Smooth muscle cell (in vitro differentiated cells): ENCODE results near the gene EXOSC3. TPM values are rescaled to one million over a fixed set of nuclear protein-coding genes. Genes with fewer than 3 reads are reported as not detected.
A peak's percentile ranks its signal among the peaks of the same experiment; 100 is the strongest.

ENCODE experiments used
- DNase-seq: peaks from one replicate; lab custom pipeline; 2025; ENCODE audit not compliant: unreplicated experiment; lab: John Stamatoyannopoulos, UW
- H2AFZ ChIP-seq: fragments of 200-600 bp; sonication (generic); 2 replicates; pipeline ENCODE4 v1.6.0; 2016; ENCODE audit warnings: antibody characterized with exemption, low read depth, mild to moderate bottlenecking
- H3F3A ChIP-seq: fragments of 200-600 bp; sonication (generic); 2 replicates; pipeline ENCODE4 v1.6.0; 2017; ENCODE audit warnings: antibody characterized with exemption, low read depth
- H3K27ac ChIP-seq: fragments of 200-600 bp; sonication (generic); 2 replicates; pipeline ENCODE4 v1.5.1; 2016; ENCODE audit warnings: low read depth, mild to moderate bottlenecking
- H3K27me3 ChIP-seq: fragments of 200-600 bp; sonication (generic); 2 replicates; pipeline ENCODE4 v1.6.1; 2016; ENCODE audit warnings: low read depth, mild to moderate bottlenecking
- H3K36me3 ChIP-seq: fragments of 200-600 bp; sonication (generic); 2 replicates; pipeline ENCODE4 v1.5.1; 2016; ENCODE audit warnings: low read depth
- H3K4me1 ChIP-seq: fragments of 200-600 bp; sonication (generic); 2 replicates; pipeline ENCODE4 v1.5.1; 2016; ENCODE audit warnings: low read depth
- H3K4me2 ChIP-seq: fragments of 200-600 bp; sonication (generic); 2 replicates; pipeline ENCODE4 v1.6.0; 2016; ENCODE audit warnings: mild to moderate bottlenecking
- H3K4me3 ChIP-seq: fragments of 200-600 bp; sonication (generic); 2 replicates; pipeline ENCODE4 v1.5.1; 2016; ENCODE audit warnings: mild to moderate bottlenecking
- H3K79me2 ChIP-seq: fragments of 200-600 bp; sonication (generic); 2 replicates; pipeline ENCODE4 v1.6.0; 2016; ENCODE audit warnings: low read depth, mild to moderate bottlenecking
- H3K9ac ChIP-seq: fragments of 200-600 bp; sonication (generic); 2 replicates; pipeline ENCODE4 v1.6.0; 2016; ENCODE audit warnings: low read depth
- H3K9me3 ChIP-seq: fragments of 200-600 bp; sonication (generic); replicated peaks from 2 replicates; pipeline ENCODE4 v1.5.1; 2016; ENCODE audit warnings: low read depth
- H4K20me1 ChIP-seq: fragments of 200-600 bp; sonication (generic); 2 replicates; pipeline ENCODE4 v1.6.0; 2016; ENCODE audit warnings: low read depth
- WGBS: methylation state at CpG from one replicate; pipeline ENCODE4 v1.1.7; 2016; ENCODE audit warnings: low lambda C conversion rate; 5-methylcytosine and 5-hydroxymethylcytosine counted together
- polyA plus RNA-seq: library from polyadenylated mRNA; unstranded; fragments of >200 nt; fragmentation: Nextera tagmentation; extraction: Ambion mirVana; gene quantifications from 2 replicates; pipeline ENCODE4 v1.2.1, GENCODE V29; 2016
- total RNA-seq: library from RNA; depleted of rRNA; stranded (reverse); fragments of >200 nt; gene quantifications from 2 replicates; pipeline ENCODE4 v1.2.3, GENCODE V29; 2014
- TF ChIP-seq, protein P1 (sequence below): fragments of 200-600 bp; sonication (generic); IDR thresholded peaks from 2 replicates; pipeline ENCODE4 v1.5.1; 2017; ENCODE audit warnings: borderline replicate concordance, mild to moderate bottlenecking, antibody characterized with exemption; ENCODE audit not compliant: insufficient read depth, poor library complexity, severe bottlenecking

EXOSC3 gene
- total and polyA plus RNA-seq, 2 experiments from 2014 or later = 21.6 to 22.6 TPM

GRCh38 chr9:37760416-37761161 lies 24.3 kb downstream of the EXOSC3 start:
- Histone ChIP-seq H3K9ac (no peak overlapping the region), H2AFZ (no peak overlapping the region), H3K4me3 (no peak overlapping the region), H3K27ac (peak overlapping the region; percentile 29), H3F3A (no peaks in the 10 kb centered on the region), H3K4me1 (no peaks in the 10 kb centered on the region), H3K36me3 (no peaks in the 10 kb centered on the region), H3K4me2 (no peak overlapping the region), H4K20me1 (no peaks in the 10 kb centered on the region), H3K79me2 (no peaks in the 10 kb centered on the region), H3K27me3 (no peaks in the 10 kb centered on the region), H3K9me3 (no peaks in the 10 kb centered on the region)
- 92% methylated on average over 7 of the region's 7 CpGs for WGBS
- TF ChIP-seq, protein P1, sequence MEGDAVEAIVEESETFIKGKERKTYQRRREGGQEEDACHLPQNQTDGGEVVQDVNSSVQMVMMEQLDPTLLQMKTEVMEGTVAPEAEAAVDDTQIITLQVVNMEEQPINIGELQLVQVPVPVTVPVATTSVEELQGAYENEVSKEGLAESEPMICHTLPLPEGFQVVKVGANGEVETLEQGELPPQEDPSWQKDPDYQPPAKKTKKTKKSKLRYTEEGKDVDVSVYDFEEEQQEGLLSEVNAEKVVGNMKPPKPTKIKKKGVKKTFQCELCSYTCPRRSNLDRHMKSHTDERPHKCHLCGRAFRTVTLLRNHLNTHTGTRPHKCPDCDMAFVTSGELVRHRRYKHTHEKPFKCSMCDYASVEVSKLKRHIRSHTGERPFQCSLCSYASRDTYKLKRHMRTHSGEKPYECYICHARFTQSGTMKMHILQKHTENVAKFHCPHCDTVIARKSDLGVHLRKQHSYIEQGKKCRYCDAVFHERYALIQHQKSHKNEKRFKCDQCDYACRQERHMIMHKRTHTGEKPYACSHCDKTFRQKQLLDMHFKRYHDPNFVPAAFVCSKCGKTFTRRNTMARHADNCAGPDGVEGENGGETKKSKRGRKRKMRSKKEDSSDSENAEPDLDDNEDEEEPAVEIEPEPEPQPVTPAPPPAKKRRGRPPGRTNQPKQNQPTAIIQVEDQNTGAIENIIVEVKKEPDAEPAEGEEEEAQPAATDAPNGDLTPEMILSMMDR = no peak
- no peak for DNase-seq

GRCh38 chr9:37758747-37759146 lies 26.1 kb downstream of the EXOSC3 start:
- Histone ChIP-seq H3K9ac (no peak overlapping the region), H3K36me3 (no peaks in the 10 kb centered on the region), H3K9me3 (no peaks in the 10 kb centered on the region), H3K79me2 (no peaks in the 10 kb centered on the region), H3K27ac (no peak overlapping the region), H3K4me3 (no peak overlapping the region), H3K4me2 (no peak overlapping the region), H3F3A (no peaks in the 10 kb centered on the region), H4K20me1 (no peaks in the 10 kb centered on the region), H3K27me3 (no peaks in the 10 kb centered on the region), H2AFZ (no peak overlapping the region), H3K4me1 (no peaks in the 10 kb centered on the region)
- TF ChIP-seq, protein P1 = no peak
- no peak for DNase-seq
- WGBS = 91% methylated on average over 3 of the region's 3 CpGs

- WGBS = 4% methylated on average over 30 of the region's 40 CpGs
- Histone ChIP-seq H3K27ac (no peak within 1 kb of the TSS), H3K9ac (peak within 1 kb of the TSS; percentile 76), H3K9me3 (no peaks in the 10 kb centered on the region), H3K4me3 (peak within 1 kb of the TSS; percentile 73), H3K4me2 (peak within 1 kb of the TSS; percentile 90), H3K36me3 (no peaks in the 10 kb centered on the region), H4K20me1 (no peaks in the 10 kb centered on the region), H3K4me1 (no peaks in the 10 kb centered on the region), H3K79me2 (no peaks in the 10 kb centered on the region), H2AFZ (peak within 1 kb of the TSS; percentile 95), H3K27me3 (no peaks in the 10 kb centered on the region), H3F3A (no peaks in the 10 kb centered on the region)
- TF ChIP-seq, protein P1 = no peak
- peak; percentile 54 for DNase-seq
Observed at GRCh38 chr9:37753489-37754190, 31.2 kb downstream of the EXOSC3 start, which contains the start of gene TRMT10B. Gene TRMT10B (plus strand): TSS chr9:37753805. CDS start chr9:37761932, 8,127 bp downstream.
